GM12873 (cell line): ENCODE results near the gene TPD52L2.

ENCODE experiments used
- TF ChIP-seq, protein P1 (sequence below): IDR thresholded peaks from 2 replicates; pipeline ENCODE4 v1.5.1; 2012; ENCODE audit warnings: low read depth, mild to moderate bottlenecking, moderate library complexity, low read length, control low read depth; ENCODE audit not compliant: insufficient read depth; ENCODE audit errors: missing control alignments

The TPD52L2 gene

GRCh38 chr20:63836458-63837344 is 28.4 kb upstream of the TPD52L2 start:
- TF ChIP-seq, protein P1, sequence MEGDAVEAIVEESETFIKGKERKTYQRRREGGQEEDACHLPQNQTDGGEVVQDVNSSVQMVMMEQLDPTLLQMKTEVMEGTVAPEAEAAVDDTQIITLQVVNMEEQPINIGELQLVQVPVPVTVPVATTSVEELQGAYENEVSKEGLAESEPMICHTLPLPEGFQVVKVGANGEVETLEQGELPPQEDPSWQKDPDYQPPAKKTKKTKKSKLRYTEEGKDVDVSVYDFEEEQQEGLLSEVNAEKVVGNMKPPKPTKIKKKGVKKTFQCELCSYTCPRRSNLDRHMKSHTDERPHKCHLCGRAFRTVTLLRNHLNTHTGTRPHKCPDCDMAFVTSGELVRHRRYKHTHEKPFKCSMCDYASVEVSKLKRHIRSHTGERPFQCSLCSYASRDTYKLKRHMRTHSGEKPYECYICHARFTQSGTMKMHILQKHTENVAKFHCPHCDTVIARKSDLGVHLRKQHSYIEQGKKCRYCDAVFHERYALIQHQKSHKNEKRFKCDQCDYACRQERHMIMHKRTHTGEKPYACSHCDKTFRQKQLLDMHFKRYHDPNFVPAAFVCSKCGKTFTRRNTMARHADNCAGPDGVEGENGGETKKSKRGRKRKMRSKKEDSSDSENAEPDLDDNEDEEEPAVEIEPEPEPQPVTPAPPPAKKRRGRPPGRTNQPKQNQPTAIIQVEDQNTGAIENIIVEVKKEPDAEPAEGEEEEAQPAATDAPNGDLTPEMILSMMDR = no peak

- TF ChIP-seq, protein P1 = no peak
Measured at GRCh38 chr20:63837479-63837878, 27.6 kb upstream of the TPD52L2 start.

GRCh38 chr20:63839620-63840019 is 25.4 kb upstream of the TPD52L2 start:
- TF ChIP-seq, protein P1 = no peak

DNA sequence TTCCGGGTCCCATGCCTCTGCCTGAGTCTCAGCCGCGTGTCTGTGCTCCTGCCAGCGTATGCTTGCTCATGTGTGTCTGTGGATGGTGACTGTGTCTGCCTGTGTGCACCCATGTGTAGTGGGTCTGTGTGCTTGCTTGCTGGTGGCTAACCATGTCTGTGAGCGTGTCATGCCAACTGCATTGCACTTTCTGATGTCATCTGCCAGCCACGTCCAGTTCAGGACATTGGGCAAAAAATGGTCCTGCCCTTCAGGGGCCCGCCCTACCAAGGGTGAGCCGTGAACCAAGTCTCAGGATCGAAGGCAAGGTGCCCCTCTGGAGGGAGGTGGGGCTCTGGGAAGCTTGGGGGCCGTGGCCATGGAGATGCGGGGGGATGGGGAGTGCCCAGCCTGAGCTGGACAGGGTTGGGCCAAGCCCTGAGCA is 24.7 kb upstream of the TPD52L2 start:
- TF ChIP-seq, protein P1 = no peak

DNA sequence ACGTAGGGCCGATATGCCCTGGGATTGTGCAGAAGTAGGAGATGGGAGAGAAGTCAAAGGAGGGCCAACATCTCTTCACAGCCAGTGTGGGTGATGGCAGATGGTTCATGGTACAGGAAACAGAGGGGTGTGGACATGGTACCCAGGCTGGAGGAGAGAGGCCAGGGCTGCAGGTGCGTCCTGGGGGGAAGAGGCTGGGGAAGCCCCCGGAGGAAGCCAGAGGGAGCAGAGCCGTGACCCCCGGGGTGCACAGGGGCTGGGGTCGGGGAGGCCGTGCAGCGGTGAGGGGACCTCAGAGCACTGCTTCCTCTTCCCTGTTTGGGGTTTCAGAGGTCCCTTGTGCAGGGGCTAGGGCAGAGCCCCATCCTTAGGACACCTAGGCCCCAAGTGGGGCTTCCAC is 22.8 kb upstream of the TPD52L2 start:
- TF ChIP-seq, protein P1 = no peak

DNA sequence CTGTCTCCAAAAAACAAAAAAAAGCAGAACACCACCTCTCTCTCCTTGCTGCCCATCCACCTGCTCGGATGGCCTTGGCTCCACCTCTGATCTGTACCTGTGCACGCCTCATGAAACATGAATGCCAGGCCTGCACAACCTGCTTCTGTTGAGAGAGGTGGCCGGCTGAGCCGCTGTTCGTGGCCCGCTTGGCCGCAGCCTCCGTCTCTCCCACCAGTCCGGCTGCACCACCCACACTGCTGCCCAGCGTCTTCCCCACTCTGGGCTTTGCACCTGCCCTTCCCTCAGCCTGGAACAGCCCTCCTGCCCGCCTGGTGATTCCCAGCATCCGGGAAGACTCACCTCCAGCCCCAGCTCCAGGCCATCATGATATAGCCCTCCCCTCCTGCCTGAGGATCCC is 21.8 kb upstream of the TPD52L2 start:
- TF ChIP-seq, protein P1 = no peak

- TF ChIP-seq, protein P1 = no peak
Measured at GRCh38 chr20:63843778-63844177, 21.3 kb upstream of the TPD52L2 start.
